IMR-90 (cell line): ENCODE results near the gene ZNF644. TPM values are rescaled to one million over a fixed set of nuclear protein-coding genes. Genes with fewer than 3 reads are reported as not detected.

Source experiments
- ATAC-seq: fragments of 200-7000 bp; cut with Tn5 transposase; 2 replicates; pipeline ENCODE4 v1.9.1; 2020; ENCODE audit warnings: low read depth, mild to moderate bottlenecking, moderate library complexity
- BruUV-seq: library from RNA; stranded (reverse); fragments of 400-500 nt; replicated peaks from 2 replicates; lab custom pipeline; 2021; lab: Mats Ljungman, UMichigan
- CTCF ChIA-PET: fragments of 300-600 bp; formaldehyde crosslinking; extraction: SDS; loops from one replicate; lab custom pipeline; 2021; ENCODE audit warnings: antibody characterized with exemption; lab: Yijun Ruan, JAX
- POLR2A ChIA-PET: fragments of 300-600 bp; sonication (Branson Sonifier 250); formaldehyde crosslinking; loops from one replicate; lab custom pipeline; 2022; ENCODE audit warnings: antibody characterized with exemption; ENCODE audit not compliant: unreplicated experiment; lab: Charles Lee
- DNase-seq: peaks from one replicate; pipeline ENCODE4 v3.0.0; 2013
- H2AFZ ChIP-seq: replicated peaks from 2 replicates; pipeline ENCODE3; 2013; ENCODE audit warnings: low read length, mild to moderate bottlenecking; ENCODE audit not compliant: poor library complexity
- H2AK5ac ChIP-seq: 2 replicates; pipeline ENCODE4 v1.6.1; 2013; ENCODE audit warnings: low read depth, low read length, inconsistent platforms
- H2AK9ac ChIP-seq: replicated peaks from 2 replicates; pipeline ENCODE3; 2013; ENCODE audit warnings: mild to moderate bottlenecking, low read depth, low read length, moderate library complexity; ENCODE audit not compliant: poor library complexity
- H2BK120ac ChIP-seq: 2 replicates; pipeline ENCODE4 v1.6.1; 2013; ENCODE audit warnings: low read depth, low read length, inconsistent platforms
- H2BK15ac ChIP-seq: 3 replicates; pipeline ENCODE4 v1.6.1; 2013; ENCODE audit warnings: low read depth, low read length, inconsistent platforms
- H2BK20ac ChIP-seq: 2 replicates; pipeline ENCODE4 v1.6.1; 2013; ENCODE audit warnings: low read depth, mild to moderate bottlenecking, inconsistent platforms, low read length, moderate library complexity
- H2BK5ac ChIP-seq: 2 replicates; pipeline ENCODE4 v1.6.1; 2013; ENCODE audit warnings: mild to moderate bottlenecking, low read depth, low read length, inconsistent platforms; ENCODE audit not compliant: poor library complexity, severe bottlenecking
- H3K14ac ChIP-seq: replicated peaks from 2 replicates; pipeline ENCODE4 v1.6.1; 2013; ENCODE audit warnings: low read depth, low read length, inconsistent platforms
- H3K18ac ChIP-seq: 2 replicates; pipeline ENCODE4 v1.6.1; 2013; ENCODE audit warnings: low read depth, low read length, control low read depth
- H3K23ac ChIP-seq: 2 replicates; pipeline ENCODE4 v1.6.1; 2013; ENCODE audit warnings: low read depth, low read length, inconsistent platforms
- H3K27ac ChIP-seq: 2 replicates; pipeline ENCODE4 v1.5.1; 2013; ENCODE audit warnings: mild to moderate bottlenecking, control low read depth, low read length; ENCODE audit not compliant: insufficient read depth
- H3K27me3 ChIP-seq: 2 replicates; pipeline ENCODE4 v1.6.1; 2013; ENCODE audit warnings: low read length; ENCODE audit not compliant: control insufficient read depth, insufficient read depth
- H3K36me3 ChIP-seq: 2 replicates; pipeline ENCODE4 v1.6.1; 2013; ENCODE audit warnings: low read length, mixed read lengths; ENCODE audit not compliant: control insufficient read depth, insufficient read depth
- H3K4ac ChIP-seq: 2 replicates; pipeline ENCODE4 v1.6.1; 2013; ENCODE audit warnings: low read depth, low read length, inconsistent platforms
- H3K4me1 ChIP-seq: 2 replicates; pipeline ENCODE4 v1.6.1; 2013; ENCODE audit warnings: low read length, mixed read lengths; ENCODE audit not compliant: control insufficient read depth, insufficient read depth
- H3K4me2 ChIP-seq: 2 replicates; pipeline ENCODE4 v1.6.1; 2013; ENCODE audit warnings: low read depth, mild to moderate bottlenecking, control low read depth, low read length, moderate library complexity
- H3K4me3 ChIP-seq: 2 replicates; pipeline ENCODE4 v1.5.1; 2013; ENCODE audit warnings: low read depth, mild to moderate bottlenecking, control low read depth, low read length, moderate library complexity; ENCODE audit not compliant: insufficient read depth
- H3K56ac ChIP-seq: 2 replicates; pipeline ENCODE4 v1.6.1; 2013; ENCODE audit warnings: low read length, inconsistent platforms; ENCODE audit not compliant: insufficient read depth; ENCODE audit errors: extremely low read depth
- H3K79me1 ChIP-seq, 2 experiments: 2 replicates each; pipeline ENCODE4 v1.6.1; 2013; ENCODE audit warnings: low read length in 2 of 2, inconsistent platforms in 1 of 2, low read depth in 1 of 2
- H3K9ac ChIP-seq: 2 replicates; pipeline ENCODE4 v1.6.1; 2013; ENCODE audit warnings: low read depth, low read length, control low read depth
- H3K9me1 ChIP-seq: 2 replicates; pipeline ENCODE4 v1.6.1; 2013; ENCODE audit warnings: low read length, inconsistent platforms; ENCODE audit not compliant: insufficient read depth
- H3K9me3 ChIP-seq: 2 replicates; pipeline ENCODE4 v1.6.1; 2013; ENCODE audit warnings: low read length; ENCODE audit not compliant: control insufficient read depth, insufficient read depth
- H4K20me1 ChIP-seq: 2 replicates; pipeline ENCODE4 v1.6.1; 2013; ENCODE audit warnings: low read length, inconsistent platforms; ENCODE audit not compliant: insufficient read depth
- H4K5ac ChIP-seq: 2 replicates; pipeline ENCODE4 v1.6.1; 2013; ENCODE audit warnings: mild to moderate bottlenecking, low read depth, low read length, control low read depth
- H4K8ac ChIP-seq, 2 experiments: 2 replicates each; pipeline ENCODE4 v1.6.1; 2013; ENCODE audit warnings: low read depth in 2 of 2, low read length in 2 of 2, control low read depth in 1 of 2, inconsistent platforms in 1 of 2
- H4K91ac ChIP-seq: 2 replicates; pipeline ENCODE4 v1.6.1; 2013; ENCODE audit warnings: low read depth, low read length, inconsistent platforms; ENCODE audit not compliant: insufficient read depth
- MAZ ChIP-seq: IDR thresholded peaks from 2 replicates; pipeline ENCODE4 v1.6.1; 2012; ENCODE audit warnings: low read depth, mild to moderate bottlenecking, low read length, improper control_type of control experiment, moderate library complexity, borderline replicate concordance
- POLR2A ChIP-seq: IDR thresholded peaks from 2 replicates; pipeline ENCODE4 v1.6.1; 2012; ENCODE audit warnings: mild to moderate bottlenecking, low read depth, low read length
- RFX5 ChIP-seq: IDR thresholded peaks from 2 replicates; pipeline ENCODE4 v1.8.0; 2012; ENCODE audit warnings: low read depth, mild to moderate bottlenecking, low read length, moderate library complexity
- WGBS, 2 experiments: methylation state at CpG; one replicate each; pipeline versions ENCODE4 v1.1.5 to v1.1.7; 2013; ENCODE audit warnings: missing lambda C conversion rate in 2 of 2; ENCODE audit not compliant: insufficient read length in 1 of 2; ENCODE audit errors: extremely low coverage in 2 of 2; 5-methylcytosine and 5-hydroxymethylcytosine counted together
- dilution Hi-C: fragments of 300-500 bp; cut with HindIII; formaldehyde crosslinking; loops from one replicate; pipeline ENCODE4 v1.14.3; 2018; ENCODE audit warnings: low sequenced_read_pairs; ENCODE audit not compliant: unreplicated experiment
- in situ Hi-C: fragments of 300-500 bp; cut with MboI; formaldehyde crosslinking; loops from 3 replicates; pipeline ENCODE4 v1.14.3; 2019; ENCODE audit warnings: low sequenced_read_pairs, inconsistent platforms, mixed read lengths
- intact Hi-C: fragments of 100-400 bp; cut with micrococcal nuclease; formaldehyde crosslinking; loops from 2 replicates; pipeline ENCODE4 v1.10.0; 2022
- polyA plus RNA-seq, 3 experiments: library from polyadenylated mRNA; depleted of rRNA; stranded (reverse); fragments of >200 nt; gene quantifications; 2 replicates each; pipeline ENCODE4 v1.2.3, GENCODE V29; 2012; ENCODE audit warnings: low replicate concordance in 1 of 3
- total RNA-seq: library from RNA; depleted of rRNA; stranded (reverse); fragments of >200 nt; gene quantifications from 2 replicates; pipeline ENCODE4 v1.2.3, GENCODE V29; 2012
- TF ChIP-seq, protein P1 (sequence below): fragments of 150-350 bp; IDR thresholded peaks from 2 replicates; pipeline ENCODE4 v1.6.1; 2017; ENCODE audit warnings: mild to moderate bottlenecking, antibody characterized with exemption, low read length, low read depth
- TF ChIP-seq, protein P2 (sequence below): fragments of 150-350 bp; IDR thresholded peaks from 2 replicates; pipeline ENCODE4 v1.6.1; 2016; ENCODE audit warnings: low read depth, mild to moderate bottlenecking, low read length, moderate library complexity, borderline replicate concordance

The ZNF644 gene
- total and polyA plus RNA-seq, 2 of the 4 experiments (the other 2 are of a cell fraction) = 9.0 to 45.3 TPM

DNA sequence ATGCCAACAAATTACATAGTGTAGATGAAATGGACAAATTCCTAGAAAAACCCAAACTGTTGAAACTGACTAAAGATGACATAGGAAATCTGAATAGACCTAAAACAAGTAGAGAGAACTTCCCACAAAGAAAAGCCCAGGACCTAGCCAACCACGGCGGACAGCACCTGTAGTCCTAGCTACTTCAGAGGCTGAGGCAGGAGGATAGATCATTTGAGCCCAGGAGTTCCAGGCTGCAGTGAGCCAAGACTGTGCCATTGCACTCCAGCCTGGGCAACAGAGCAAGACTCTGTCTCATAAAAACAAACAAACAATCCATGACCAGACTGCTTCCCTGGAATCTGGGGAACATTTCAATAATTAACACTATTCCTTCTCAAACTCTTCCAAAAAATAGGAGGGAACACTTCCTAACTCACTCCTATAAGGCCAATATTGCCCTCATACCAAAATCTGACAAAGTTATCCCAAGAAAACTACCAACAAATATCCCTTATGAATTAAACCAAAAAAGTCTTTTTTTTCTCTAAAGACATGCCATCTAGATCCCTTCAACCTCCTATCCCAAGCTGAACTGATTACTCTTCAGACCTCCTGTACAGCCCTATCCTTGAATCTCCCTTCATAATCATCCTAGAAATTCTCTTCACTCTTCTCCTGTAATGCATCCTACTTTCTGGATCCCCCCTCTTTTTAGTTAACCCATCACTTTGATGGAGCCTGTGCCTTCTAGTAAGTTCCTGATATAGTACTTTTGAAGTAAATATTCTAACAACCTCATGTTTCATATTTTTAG, 15.5 kb downstream of the ZNF644 start:
- H2BK15ac ChIP-seq = no peak overlapping the region
- no peaks in the 10 kb centered on the region for H3K27me3 ChIP-seq
- H3K18ac ChIP-seq = no peak overlapping the region
- peaks cover 10 to 36% of the 10 kb centered on the region in 2 experiments for H3K79me1 ChIP-seq
- no peak overlapping the region for H3K27ac ChIP-seq
- no peak overlapping the region for H2BK20ac ChIP-seq
- dilution Hi-C loops (no loop called here), intact Hi-C loops (no loop called here), in situ Hi-C loops (no loop called here)
- no peak overlapping the region for H2AK5ac ChIP-seq
- no peak overlapping the region for H3K4me2 ChIP-seq
- H3K4me3 ChIP-seq = no peak overlapping the region
- no peak overlapping the region for H2BK120ac ChIP-seq
- H4K5ac ChIP-seq = no peak overlapping the region
- POLR2A ChIA-PET = interaction anchor here (0.7 kb wide), 1 partner anchor 10 kb away, joined by 3 read pairs; no protein-coding TSS in a partner anchor
- H3K14ac ChIP-seq = no peak overlapping the region
- no TSS peak for BruUV-seq
- no peaks in the 10 kb centered on the region for H3K4me1 ChIP-seq
- no peak overlapping the region for H3K9ac ChIP-seq
- 0 out of 2 replicates have a peak, but pooled peaks cover 2% of the 10 kb centered on the region for H3K9me1 ChIP-seq
- H3K4ac ChIP-seq = no peak overlapping the region
- H4K91ac ChIP-seq = no peak overlapping the region
- no peak overlapping the region for H3K23ac ChIP-seq
- WGBS, 2 experiments = no CpG with 5 or more reads among the region's 2 CpGs
- H2AK9ac ChIP-seq = no peak overlapping the region
- CTCF ChIA-PET = interaction anchor here (0.7 kb wide), 1 partner anchor 1087 kb away, joined by 3 read pairs; no protein-coding TSS in a partner anchor
- no peak for TF ChIP-seq MAZ
- no peak for TF ChIP-seq POLR2A
- no peak for TF ChIP-seq RFX5
- TF ChIP-seq, protein P1, sequence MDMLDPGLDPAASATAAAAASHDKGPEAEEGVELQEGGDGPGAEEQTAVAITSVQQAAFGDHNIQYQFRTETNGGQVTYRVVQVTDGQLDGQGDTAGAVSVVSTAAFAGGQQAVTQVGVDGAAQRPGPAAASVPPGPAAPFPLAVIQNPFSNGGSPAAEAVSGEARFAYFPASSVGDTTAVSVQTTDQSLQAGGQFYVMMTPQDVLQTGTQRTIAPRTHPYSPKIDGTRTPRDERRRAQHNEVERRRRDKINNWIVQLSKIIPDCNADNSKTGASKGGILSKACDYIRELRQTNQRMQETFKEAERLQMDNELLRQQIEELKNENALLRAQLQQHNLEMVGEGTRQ = no peak
- TF ChIP-seq, protein P2, sequence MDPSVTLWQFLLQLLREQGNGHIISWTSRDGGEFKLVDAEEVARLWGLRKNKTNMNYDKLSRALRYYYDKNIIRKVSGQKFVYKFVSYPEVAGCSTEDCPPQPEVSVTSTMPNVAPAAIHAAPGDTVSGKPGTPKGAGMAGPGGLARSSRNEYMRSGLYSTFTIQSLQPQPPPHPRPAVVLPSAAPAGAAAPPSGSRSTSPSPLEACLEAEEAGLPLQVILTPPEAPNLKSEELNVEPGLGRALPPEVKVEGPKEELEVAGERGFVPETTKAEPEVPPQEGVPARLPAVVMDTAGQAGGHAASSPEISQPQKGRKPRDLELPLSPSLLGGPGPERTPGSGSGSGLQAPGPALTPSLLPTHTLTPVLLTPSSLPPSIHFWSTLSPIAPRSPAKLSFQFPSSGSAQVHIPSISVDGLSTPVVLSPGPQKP = no peak
- no peak for ATAC-seq
- H3K9me3 ChIP-seq = no peaks in the 10 kb centered on the region
- H2BK5ac ChIP-seq = no peak overlapping the region
- H2AFZ ChIP-seq = no peak overlapping the region
- H4K20me1 ChIP-seq = peaks cover 47% of the 10 kb centered on the region
- no peak overlapping the region for H4K8ac ChIP-seq
- no peak overlapping the region for H3K56ac ChIP-seq
- H3K36me3 ChIP-seq = no peaks in the 10 kb centered on the region; the same call in 1 of the 2 replicates
- no peak for DNase-seq
